ENCODE results near the gene APLP2.

DNA sequence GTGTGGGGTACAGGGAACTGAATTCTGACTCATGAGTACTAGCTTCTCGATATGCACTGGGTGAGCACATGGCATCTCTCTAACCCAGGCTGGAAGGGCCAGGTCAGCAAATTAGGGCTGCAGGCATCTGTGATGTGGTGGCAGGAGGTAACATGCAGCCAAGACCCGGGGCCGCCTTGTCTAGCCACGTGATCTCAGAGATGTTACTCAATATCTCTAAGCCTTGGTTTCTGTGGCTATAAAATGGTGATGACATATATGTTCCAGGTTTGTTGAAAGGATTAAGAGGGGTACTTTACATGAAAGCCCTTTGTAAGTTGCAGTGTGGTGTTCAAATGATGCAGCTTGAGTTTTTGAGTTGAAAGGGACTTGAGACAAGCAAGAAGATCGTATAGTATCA is 93.0 kb downstream of the APLP2 start:
- TF ChIP-seq, protein P1, sequence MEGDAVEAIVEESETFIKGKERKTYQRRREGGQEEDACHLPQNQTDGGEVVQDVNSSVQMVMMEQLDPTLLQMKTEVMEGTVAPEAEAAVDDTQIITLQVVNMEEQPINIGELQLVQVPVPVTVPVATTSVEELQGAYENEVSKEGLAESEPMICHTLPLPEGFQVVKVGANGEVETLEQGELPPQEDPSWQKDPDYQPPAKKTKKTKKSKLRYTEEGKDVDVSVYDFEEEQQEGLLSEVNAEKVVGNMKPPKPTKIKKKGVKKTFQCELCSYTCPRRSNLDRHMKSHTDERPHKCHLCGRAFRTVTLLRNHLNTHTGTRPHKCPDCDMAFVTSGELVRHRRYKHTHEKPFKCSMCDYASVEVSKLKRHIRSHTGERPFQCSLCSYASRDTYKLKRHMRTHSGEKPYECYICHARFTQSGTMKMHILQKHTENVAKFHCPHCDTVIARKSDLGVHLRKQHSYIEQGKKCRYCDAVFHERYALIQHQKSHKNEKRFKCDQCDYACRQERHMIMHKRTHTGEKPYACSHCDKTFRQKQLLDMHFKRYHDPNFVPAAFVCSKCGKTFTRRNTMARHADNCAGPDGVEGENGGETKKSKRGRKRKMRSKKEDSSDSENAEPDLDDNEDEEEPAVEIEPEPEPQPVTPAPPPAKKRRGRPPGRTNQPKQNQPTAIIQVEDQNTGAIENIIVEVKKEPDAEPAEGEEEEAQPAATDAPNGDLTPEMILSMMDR (IDR thresholded peaks at IDR 0.05) = no peak
- no peak for TF ChIP-seq ZFX (IDR thresholded peaks at IDR 0.05; ENCODE audit: borderline replicate concordance)
